Activated T-cell treated with anti-CD3 and anti-CD28 coated beads for 4 hours (primary cell): Measurements from ENCODE around the gene COL25A1.
"Not testable (repeated sequence)": the region's sequence is repeated elsewhere in the genome, so short reads cannot be mapped to it uniquely, and the experiment has no call there.

Source experiments
- DNase-seq: peaks from one replicate; pipeline ENCODE4 v3.0.0-alpha.2; 2020

COL25A1 gene

GRCh38 chr4:109041463-109042360, 260.7 kb downstream of the COL25A1 start:
- no peak for DNase-seq

- no peak for DNase-seq
Measured at GRCh38 chr4:109040441-109040840, 262.0 kb downstream of the COL25A1 start.

GRCh38 chr4:109037026-109037425, 265.4 kb downstream of the COL25A1 start:
- no peak for DNase-seq

- no peak for DNase-seq
Measured at GRCh38 chr4:109033993-109034392, 268.5 kb downstream of the COL25A1 start.

GRCh38 chr4:109032671-109033070, 269.8 kb downstream of the COL25A1 start:
- DNase-seq: no peak

- no peak for DNase-seq
Measured at GRCh38 chr4:109029987-109030386, 272.5 kb downstream of the COL25A1 start.

- no peak for DNase-seq
Measured at GRCh38 chr4:109027016-109027500, 275.4 kb downstream of the COL25A1 start.

- DNase-seq: no peak
Measured at GRCh38 chr4:109026588-109026987, 275.9 kb downstream of the COL25A1 start.

GRCh38 chr4:109025471-109026076, 276.9 kb downstream of the COL25A1 start:
- DNase-seq: no peak

GRCh38 chr4:109022961-109023360, 279.5 kb downstream of the COL25A1 start:
- DNase-seq: no peak

GRCh38 chr4:109021630-109022029, 280.8 kb downstream of the COL25A1 start:
- not testable (repeated sequence) for DNase-seq

GRCh38 chr4:109020861-109021260, 281.6 kb downstream of the COL25A1 start:
- DNase-seq: no peak

- no peak for DNase-seq
Measured at GRCh38 chr4:109016200-109016599, 286.3 kb downstream of the COL25A1 start.

GRCh38 chr4:109015413-109015810, 287.0 kb downstream of the COL25A1 start:
- DNase-seq: no peak

- no peak for DNase-seq
Measured at GRCh38 chr4:109014593-109015412, 287.7 kb downstream of the COL25A1 start.

GRCh38 chr4:109012286-109012880, 290.1 kb downstream of the COL25A1 start:
- no peak for DNase-seq

- no peak for DNase-seq
Measured at GRCh38 chr4:109011241-109012026, 291.0 kb downstream of the COL25A1 start.

GRCh38 chr4:109010521-109010920, 291.9 kb downstream of the COL25A1 start:
- DNase-seq: no peak

GRCh38 chr4:109009909-109010308, 292.5 kb downstream of the COL25A1 start:
- DNase-seq: no peak

GRCh38 chr4:109007976-109008375, 294.5 kb downstream of the COL25A1 start:
- no peak for DNase-seq

- DNase-seq: no peak
Measured at GRCh38 chr4:109005523-109005922, 296.9 kb downstream of the COL25A1 start.

- DNase-seq: no peak
Measured at GRCh38 chr4:109004418-109004817, 298.0 kb downstream of the COL25A1 start.
